CD4-positive, alpha-beta memory T cell (primary cell): ENCODE results near the gene CHRM3. TPM values are rescaled to one million over a fixed set of nuclear protein-coding genes. Genes with fewer than 3 reads are reported as not detected.
"Not testable (repeated sequence)": the region's sequence is repeated elsewhere in the genome, so short reads cannot be mapped to it uniquely, and the experiment has no call there.

Experiments used
- CTCF ChIA-PET: fragments of 350-600 bp; sonication (Branson Sonifier 250); formaldehyde crosslinking; loops from one replicate; lab custom pipeline; 2021; ENCODE audit warnings: inconsistent platforms; ENCODE audit not compliant: partially characterized antibody; lab: Charles Lee
- POLR2A ChIA-PET: fragments of 350-600 bp; sonication (Branson Sonifier 250); formaldehyde crosslinking; loops from one replicate; lab custom pipeline; 2021; ENCODE audit not compliant: partially characterized antibody; lab: Charles Lee
- DNase-seq, 5 donors: peaks; one replicate each; pipeline versions ENCODE4 v3.0.0 to v3.0.0-alpha.2; 2020 to 2022; ENCODE audit warnings: mixed read lengths in 1 of 5
- H3K27ac ChIP-seq: one replicate; pipeline ENCODE4 v1.7.0; 2013; ENCODE audit warnings: low read depth, low read length
- H3K27me3 ChIP-seq: 2 replicates; pipeline ENCODE4 v1.7.0; 2013; ENCODE audit warnings: mild to moderate bottlenecking, low read length, moderate library complexity; ENCODE audit not compliant: insufficient read depth
- H3K36me3 ChIP-seq: 2 replicates; pipeline ENCODE4 v1.7.0; 2013; ENCODE audit warnings: mild to moderate bottlenecking, low read length, moderate library complexity; ENCODE audit not compliant: insufficient read depth
- H3K4me1 ChIP-seq: 2 replicates; pipeline ENCODE4 v1.7.0; 2013; ENCODE audit warnings: mild to moderate bottlenecking, low read length, moderate library complexity; ENCODE audit not compliant: insufficient read depth
- H3K4me3 ChIP-seq, 2 donors: one replicate each; pipeline ENCODE4 v1.7.0; 2013; ENCODE audit warnings: low read length in 2 of 2, mild to moderate bottlenecking in 1 of 2
- H3K9me3 ChIP-seq, 2 donors: one replicate each; pipeline ENCODE4 v1.7.0; 2013; ENCODE audit warnings: low read length in 2 of 2, control low read depth in 1 of 2; ENCODE audit not compliant: control insufficient read depth in 1 of 2
- H3K27ac Mint-ChIP-seq, 7 donors: one replicate each; pipeline ENCODE4 v1.8.0; 2020 to 2021; ENCODE audit warnings: mixed read lengths in 7 of 7, mild to moderate bottlenecking in 6 of 7, inconsistent platforms in 3 of 7, moderate library complexity in 3 of 7
- H3K27me3 Mint-ChIP-seq, 2 donors: one replicate each; pipeline ENCODE4 v1.8.0; 2020 to 2021; ENCODE audit warnings: mixed read lengths in 2 of 2
- H3K36me3 Mint-ChIP-seq, 2 donors: one replicate each; pipeline ENCODE4 v1.8.0; 2020 to 2021; ENCODE audit warnings: mixed read lengths in 2 of 2, inconsistent platforms in 1 of 2, mild to moderate bottlenecking in 1 of 2
- H3K4me1 Mint-ChIP-seq, 4 donors: one replicate each; pipeline ENCODE4 v1.8.0; 2020 to 2021; ENCODE audit warnings: mixed read lengths in 4 of 4, mild to moderate bottlenecking in 1 of 4
- H3K4me3 Mint-ChIP-seq, 8 donors: one replicate each; pipeline ENCODE4 v1.8.0; 2020 to 2021; ENCODE audit warnings: mixed read lengths in 8 of 8, mild to moderate bottlenecking in 7 of 8, moderate library complexity in 6 of 8, inconsistent platforms in 3 of 8
- H3K9me3 Mint-ChIP-seq, 8 donors: one replicate each; pipeline ENCODE4 v1.8.0; 2020 to 2021; ENCODE audit warnings: mixed read lengths in 8 of 8, mild to moderate bottlenecking in 5 of 8, inconsistent platforms in 3 of 8, moderate library complexity in 1 of 8
- intact Hi-C: fragments of 100-400 bp; cut with micrococcal nuclease; formaldehyde crosslinking; loops from one replicate; pipeline ENCODE4 v1.15.1; 2023
- polyA plus RNA-seq, 2 donors: library from polyadenylated mRNA; unstranded; fragments of 300-500 nt; fragmentation: Illumina TruSeq; gene quantifications; one replicate each; pipeline ENCODE4 v1.2.3, GENCODE V29; 2021
- total RNA-seq, 2 experiments: library from RNA; stranded (reverse); gene quantifications; one replicate each; pipeline ENCODE4 v1.2.3, GENCODE V29; 2021

The CHRM3 gene
- total and polyA plus RNA-seq, 4 experiments from 2014 or later: 0.09 to 0.63 (median 0.17) TPM; not detected in 1

DNA sequence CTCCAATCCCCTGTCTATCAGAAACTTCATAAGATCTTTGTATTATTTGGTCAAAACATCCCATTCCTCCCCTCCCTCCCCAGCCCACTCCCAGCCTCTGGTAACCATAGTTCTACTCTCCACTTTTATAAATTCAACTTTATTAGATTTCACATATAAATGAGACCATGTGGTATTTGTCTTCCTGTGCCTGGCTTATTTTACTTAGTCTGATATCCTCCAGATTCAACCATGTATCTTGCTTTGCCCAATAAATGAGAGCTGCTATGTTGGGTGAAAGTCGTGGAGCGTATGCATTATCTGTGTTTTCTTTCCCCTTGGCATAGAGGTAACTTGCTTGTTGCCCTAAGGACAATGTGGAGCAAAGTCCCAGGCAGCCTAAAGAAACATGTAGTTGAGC lies 28.5 kb upstream of the CHRM3 start:
- Histone ChIP-seq H3K9me3 (no peaks in the 10 kb centered on the region), H3K27ac (no peak overlapping the region), H3K36me3 (no peaks in the 10 kb centered on the region), H3K4me1 (no peaks in the 10 kb centered on the region), H3K27me3 (no peaks in the 10 kb centered on the region), H3K4me3 (no peak overlapping the region)
- no peaks in the 10 kb centered on the region for H3K4me1 Mint-ChIP-seq
- CTCF ChIA-PET: no interaction called here
- POLR2A ChIA-PET: no interaction called here
- intact Hi-C loops: no loop called here
- H3K9me3 Mint-ChIP-seq: no peaks in the 10 kb centered on the region
- H3K36me3 Mint-ChIP-seq: no peaks in the 10 kb centered on the region
- H3K27me3 Mint-ChIP-seq: peaks cover 1 to 4% of the 10 kb centered on the region in 2 donors
- no peak for DNase-seq
- H3K27ac Mint-ChIP-seq: no peak overlapping the region
- no peak overlapping the region for H3K4me3 Mint-ChIP-seq

DNA sequence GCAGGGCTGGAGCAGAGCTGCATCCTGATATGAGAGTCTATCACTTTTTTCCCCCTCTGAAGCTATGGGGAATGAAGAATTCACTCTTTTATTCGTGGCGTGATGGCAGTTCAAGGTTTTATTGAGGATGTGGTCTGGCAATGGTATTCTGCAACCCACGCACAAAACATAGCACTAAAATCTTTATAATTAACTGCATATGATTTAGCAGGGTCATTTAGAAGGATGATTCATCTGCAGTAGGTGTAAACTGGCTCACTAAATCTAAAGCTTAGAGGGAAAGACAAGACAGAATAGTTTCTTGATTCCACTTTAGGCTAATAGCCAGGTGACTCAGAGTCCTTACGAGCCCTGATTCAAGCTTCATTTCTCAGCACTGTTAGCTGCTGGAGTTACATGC lies 25.0 kb upstream of the CHRM3 start:
- no peaks in the 10 kb centered on the region for H3K27me3 ChIP-seq
- H3K27ac Mint-ChIP-seq: no peak overlapping the region
- ChIA-PET CTCF (no interaction called here), POLR2A (no interaction called here)
- H3K4me1 ChIP-seq: no peaks in the 10 kb centered on the region
- no peaks in the 10 kb centered on the region for H3K36me3 Mint-ChIP-seq
- DNase-seq: no peak
- H3K4me3 ChIP-seq: no peak overlapping the region
- no peaks in the 10 kb centered on the region for H3K9me3 ChIP-seq
- intact Hi-C loops: no loop called here
- H3K9me3 Mint-ChIP-seq: peaks cover 0 to 2% (median 0%) of the 10 kb centered on the region in 8 donors
- peaks cover 3 to 4% of the 10 kb centered on the region in 2 donors for H3K27me3 Mint-ChIP-seq
- H3K36me3 ChIP-seq: no peaks in the 10 kb centered on the region
- H3K27ac ChIP-seq: no peak overlapping the region
- H3K4me3 Mint-ChIP-seq: no peak overlapping the region
- no peaks in the 10 kb centered on the region for H3K4me1 Mint-ChIP-seq

DNA sequence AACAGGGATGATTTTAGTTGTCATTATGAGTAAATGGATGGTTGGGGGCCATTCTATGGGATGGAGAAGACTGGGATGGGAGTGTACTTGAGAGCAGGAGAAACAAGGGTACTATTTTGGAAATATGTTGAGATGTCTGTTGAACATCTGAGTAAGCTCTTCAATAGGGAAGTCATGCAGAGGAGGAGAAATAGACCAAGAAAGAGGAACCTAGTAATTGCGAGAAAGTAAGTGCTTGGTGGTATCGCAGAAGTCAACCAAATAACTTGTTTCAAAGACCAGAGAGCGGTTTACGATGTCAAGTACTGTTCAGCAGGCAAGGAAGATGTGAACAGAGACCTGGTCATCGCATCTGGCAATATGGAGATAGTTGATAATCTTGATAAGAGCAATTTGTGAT lies 22.4 kb upstream of the CHRM3 start:
- no peak for DNase-seq
- H3K27me3 ChIP-seq: no peaks in the 10 kb centered on the region
- no peaks in the 10 kb centered on the region for H3K4me1 ChIP-seq
- Mint-ChIP-seq H3K27ac (no peak overlapping the region), H3K4me1 (no peaks in the 10 kb centered on the region), H3K4me3 (no peak overlapping the region), H3K36me3 (no peaks in the 10 kb centered on the region), H3K27me3 (peaks cover 2 to 5% of the 10 kb centered on the region in 2 donors), H3K9me3 (peaks cover 0 to 2% (median 0%) of the 10 kb centered on the region in 8 donors)
- H3K9me3 ChIP-seq: no peaks in the 10 kb centered on the region
- ChIA-PET POLR2A (no interaction called here), CTCF (no interaction called here)
- H3K4me3 ChIP-seq: no peak overlapping the region
- intact Hi-C loops: no loop called here
- no peak overlapping the region for H3K27ac ChIP-seq
- H3K36me3 ChIP-seq: no peaks in the 10 kb centered on the region

- H3K36me3 ChIP-seq: no peaks in the 10 kb centered on the region
- no peaks in the 10 kb centered on the region for H3K4me1 Mint-ChIP-seq
- no peaks in the 10 kb centered on the region for H3K4me1 ChIP-seq
- no peak overlapping the region for H3K27ac Mint-ChIP-seq
- H3K4me3 ChIP-seq: no peak overlapping the region
- CTCF ChIA-PET: no interaction called here
- POLR2A ChIA-PET: no interaction called here
- no peaks in the 10 kb centered on the region for H3K9me3 ChIP-seq
- H3K4me3 Mint-ChIP-seq: no peak overlapping the region
- peaks cover 0 to 4% (median 0%) of the 10 kb centered on the region in 8 donors for H3K9me3 Mint-ChIP-seq
- peaks cover 4 to 21% of the 10 kb centered on the region in 2 donors for H3K27me3 Mint-ChIP-seq
- H3K27me3 ChIP-seq: no peaks in the 10 kb centered on the region
- no peaks in the 10 kb centered on the region for H3K36me3 Mint-ChIP-seq
- DNase-seq: no peak
- no peak overlapping the region for H3K27ac ChIP-seq
- intact Hi-C loops: no loop called here
These were observed 19.1 kb upstream of the CHRM3 start for GRCh38 chr1:239367196-239367810.

DNA sequence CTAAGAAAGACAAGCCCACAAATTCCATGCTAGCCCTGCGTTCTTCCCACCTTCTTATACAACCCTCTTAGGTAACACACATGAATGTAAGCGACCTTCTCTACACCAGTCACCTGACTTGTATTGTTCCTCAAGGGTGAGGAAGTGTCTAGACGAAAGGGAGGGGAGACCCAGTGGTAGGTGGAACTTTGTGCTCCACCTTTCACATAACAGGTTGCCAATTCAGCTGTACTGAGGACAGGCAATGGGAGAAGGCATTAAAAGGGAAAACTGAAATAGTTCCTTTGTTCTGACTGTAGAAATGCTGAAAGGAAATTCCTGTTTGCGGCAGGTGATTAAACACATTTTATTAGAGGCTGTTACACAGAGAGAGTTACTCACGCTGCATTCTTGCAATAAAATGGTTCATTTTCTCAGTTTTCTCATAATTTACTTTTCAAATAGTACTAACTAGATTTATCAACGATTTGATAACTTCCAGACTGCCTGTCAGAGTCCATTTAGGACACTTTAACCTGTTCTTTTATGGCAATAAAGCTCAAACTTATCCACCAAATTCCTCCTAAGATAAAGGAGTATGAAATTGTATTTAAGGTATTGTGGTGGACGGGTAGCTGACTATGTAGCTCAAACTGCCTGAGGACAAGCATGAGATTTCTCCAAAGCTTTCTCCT lies 17.8 kb upstream of the CHRM3 start:
- ChIA-PET CTCF (no interaction called here), POLR2A (no interaction called here)
- Histone ChIP-seq H3K4me3 (no peak overlapping the region), H3K27ac (no peak overlapping the region), H3K27me3 (no peaks in the 10 kb centered on the region), H3K36me3 (no peaks in the 10 kb centered on the region), H3K4me1 (no peaks in the 10 kb centered on the region), H3K9me3 (no peaks in the 10 kb centered on the region)
- Mint-ChIP-seq H3K4me1 (no peaks in the 10 kb centered on the region), H3K27me3 (peaks cover 4 to 21% of the 10 kb centered on the region in 2 donors), H3K27ac (no peak overlapping the region), H3K4me3 (no peak overlapping the region), H3K36me3 (no peaks in the 10 kb centered on the region), H3K9me3 (peaks cover 0 to 5% (median 0%) of the 10 kb centered on the region in 8 donors)
- intact Hi-C loops: no loop called here
- no peak for DNase-seq

GRCh38 chr1:239370869-239371268 lies 15.5 kb upstream of the CHRM3 start:
- DNase-seq, H3K36me3 ChIP-seq, intact Hi-C loops, H3K4me1 Mint-ChIP-seq, H3K4me3 ChIP-seq, POLR2A ChIA-PET, H3K4me3 Mint-ChIP-seq, H3K9me3 Mint-ChIP-seq, H3K27me3 ChIP-seq, H3K27ac Mint-ChIP-seq, H3K4me1 ChIP-seq, H3K9me3 ChIP-seq, H3K36me3 Mint-ChIP-seq, H3K27ac ChIP-seq, CTCF ChIA-PET: not testable (repeated sequence)
- peaks cover 2 to 19% of the 10 kb centered on the region in 2 donors for H3K27me3 Mint-ChIP-seq

DNA sequence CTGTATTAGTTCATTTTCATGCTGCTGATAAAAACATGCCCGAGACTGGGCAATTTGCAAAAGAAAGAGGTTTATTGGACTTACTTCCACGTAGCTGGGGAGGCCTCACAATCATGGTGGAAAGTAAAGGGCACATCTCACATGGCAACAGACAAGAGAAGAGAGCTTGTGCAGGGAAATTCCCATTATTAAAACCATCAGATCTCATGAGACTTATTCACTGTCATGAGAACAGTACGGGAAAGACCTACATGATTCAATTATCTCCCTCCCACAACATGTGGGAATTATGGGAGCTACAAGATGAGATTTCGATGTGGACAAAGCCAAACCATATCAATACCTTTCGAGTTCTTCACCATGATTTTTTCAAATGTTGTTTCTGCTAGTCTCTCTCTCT lies 3.7 kb upstream of the CHRM3 start:
- Mint-ChIP-seq H3K4me3 (no peak overlapping the region), H3K27me3 (peaks cover 26% of the 10 kb centered on the region in 2 donors), H3K4me1 (peaks cover 9 to 17% (median 14%) of the 10 kb centered on the region in 4 donors), H3K36me3 (no peaks in the 10 kb centered on the region), H3K27ac (no peak overlapping the region), H3K9me3 (peaks cover 0 to 1% (median 0%) of the 10 kb centered on the region in 8 donors)
- no peaks in the 10 kb centered on the region for H3K9me3 ChIP-seq
- POLR2A ChIA-PET: no interaction called here
- no peaks in the 10 kb centered on the region for H3K36me3 ChIP-seq
- CTCF ChIA-PET: no interaction called here
- intact Hi-C loops: no loop called here
- peaks cover 4% of the 10 kb centered on the region for H3K4me1 ChIP-seq
- H3K27me3 ChIP-seq: peaks cover 9% of the 10 kb centered on the region
- no peak overlapping the region for H3K4me3 ChIP-seq
- H3K27ac ChIP-seq: no peak overlapping the region
- DNase-seq: no peak
